ENCODE measurements around the gene ATP8B4.

ATP8B4 gene

DNA sequence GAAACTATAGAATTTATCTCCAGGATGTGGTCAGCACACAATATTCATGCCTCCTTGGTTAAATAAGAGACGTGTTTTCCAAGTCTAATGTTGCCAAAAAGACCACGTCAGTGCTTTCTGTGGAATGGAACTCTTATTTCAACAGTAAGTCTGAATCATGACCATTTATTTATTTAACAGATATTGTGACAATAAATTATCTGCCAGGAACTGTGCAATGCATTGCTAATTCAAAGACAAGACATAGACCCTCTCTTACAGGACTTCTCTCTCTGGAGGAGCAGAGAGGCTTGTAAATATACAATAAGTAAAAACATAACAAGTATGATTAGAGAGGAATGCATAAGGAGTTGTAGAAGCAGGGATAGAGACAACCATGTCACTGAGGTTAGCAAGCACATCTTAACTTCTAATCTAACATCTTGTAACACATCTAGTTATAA, 270.7 kb downstream of the ATP8B4 start:
- DNase-seq: no peak

DNA sequence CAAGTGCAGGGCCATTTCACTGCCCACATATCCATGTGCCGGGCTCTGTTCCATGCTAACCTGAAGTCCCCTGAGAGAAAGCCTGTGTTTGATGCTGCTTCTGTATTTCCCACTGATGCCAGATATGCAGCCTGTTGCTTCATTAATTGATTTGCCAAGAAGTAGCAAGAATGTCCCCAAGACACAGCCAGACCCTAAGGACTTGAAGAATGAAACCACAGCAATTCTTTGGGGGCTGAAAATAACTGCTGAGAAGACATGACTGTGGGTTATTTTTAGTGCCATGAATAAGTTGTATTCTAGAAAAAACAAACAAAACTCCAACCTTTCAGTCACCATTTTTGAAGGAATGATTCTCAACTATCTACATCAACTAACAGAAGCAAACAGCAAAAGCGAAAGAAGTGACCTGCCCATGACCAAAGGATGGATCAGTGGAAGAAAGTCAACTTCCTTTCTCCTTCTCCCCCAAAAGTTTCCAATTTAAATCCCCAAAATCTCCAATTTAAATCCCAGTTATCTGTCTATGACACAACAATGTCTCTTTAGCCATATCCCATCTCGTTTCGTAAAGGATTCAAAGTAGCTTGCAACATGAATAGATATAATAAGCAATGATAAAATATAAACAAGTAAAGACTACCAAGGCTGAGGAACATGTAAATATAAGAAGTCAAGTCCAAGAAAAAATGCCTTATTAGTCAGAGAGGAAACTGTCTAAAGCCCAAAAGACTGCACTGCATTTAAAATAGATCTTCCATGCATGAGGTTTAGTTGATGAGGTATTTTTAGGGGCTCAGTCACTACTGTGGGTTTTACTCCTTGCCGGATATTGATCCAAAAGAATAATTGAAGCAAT, 271.4 kb downstream of the ATP8B4 start:
- DNase-seq: no peak

DNA sequence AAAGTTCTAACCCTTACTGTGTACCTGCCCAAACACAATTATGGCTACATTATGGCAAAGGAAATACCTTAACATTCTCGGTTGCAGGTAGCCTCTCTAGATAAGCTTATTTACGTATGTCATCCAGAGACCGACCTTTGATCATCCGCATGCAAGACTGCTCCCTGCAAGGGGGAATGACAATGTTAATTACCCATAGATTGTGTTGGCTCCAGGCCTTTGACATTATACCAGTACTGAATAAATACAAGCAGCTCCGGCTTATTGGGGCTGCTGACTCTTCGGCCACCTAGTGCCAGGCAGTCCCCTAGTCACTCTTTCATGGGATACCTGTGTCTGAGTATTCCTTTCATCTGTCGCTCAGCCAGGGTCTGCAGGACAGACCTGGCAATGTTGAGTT, 274.6 kb downstream of the ATP8B4 start:
- DNase-seq: no peak

DNA sequence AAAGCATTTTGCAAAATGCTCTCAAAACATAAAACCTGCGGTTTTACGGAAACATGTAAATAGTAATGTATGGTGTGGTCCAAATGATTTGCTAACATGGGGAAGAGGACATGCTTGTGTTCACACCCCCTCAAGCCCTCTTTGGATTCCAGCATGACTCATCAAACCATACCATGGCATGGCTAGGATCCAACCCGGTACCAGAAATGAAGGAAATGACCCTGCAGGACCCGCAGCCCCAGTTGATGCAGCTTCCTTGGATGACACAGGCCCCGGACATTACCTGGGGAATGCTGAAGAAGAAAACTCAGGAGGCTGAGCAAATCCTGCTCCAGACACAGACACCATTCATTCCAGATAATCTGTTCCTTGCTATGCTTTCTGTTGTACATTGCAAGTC, 275.3 kb downstream of the ATP8B4 start:
- DNase-seq: no peak

DNA sequence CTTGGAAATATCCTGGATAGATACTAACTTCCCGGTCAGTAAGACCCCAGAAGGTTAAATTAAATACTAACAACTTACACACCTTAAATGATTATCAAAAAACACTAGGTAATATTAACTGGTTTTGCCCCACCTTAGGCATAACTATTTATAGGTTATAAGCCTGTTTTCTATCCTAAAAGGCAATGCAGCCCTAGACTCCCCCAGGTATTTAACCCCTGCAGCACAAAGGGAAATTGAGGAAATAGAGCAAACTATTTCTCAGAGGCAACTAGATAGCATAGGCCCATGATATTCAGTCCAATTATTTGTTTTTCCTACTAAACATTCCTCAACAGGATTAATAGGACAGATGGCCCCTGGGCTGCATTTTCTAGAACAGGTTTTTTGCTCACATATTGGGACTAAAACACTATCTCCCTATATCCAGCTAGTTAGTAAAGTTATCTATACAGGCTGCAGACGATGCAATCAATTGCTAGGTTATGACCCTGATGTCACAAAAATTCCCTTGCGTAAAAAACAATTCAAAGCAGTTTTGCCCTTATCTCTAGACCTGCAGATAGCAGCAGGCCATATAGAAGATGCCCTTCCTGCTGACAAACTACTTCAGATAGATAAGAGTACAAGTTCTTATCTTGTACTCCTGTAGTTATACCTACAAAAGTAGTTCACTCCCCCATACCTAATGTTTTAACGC, 276.9 kb downstream of the ATP8B4 start:
- no peak for DNase-seq

DNA sequence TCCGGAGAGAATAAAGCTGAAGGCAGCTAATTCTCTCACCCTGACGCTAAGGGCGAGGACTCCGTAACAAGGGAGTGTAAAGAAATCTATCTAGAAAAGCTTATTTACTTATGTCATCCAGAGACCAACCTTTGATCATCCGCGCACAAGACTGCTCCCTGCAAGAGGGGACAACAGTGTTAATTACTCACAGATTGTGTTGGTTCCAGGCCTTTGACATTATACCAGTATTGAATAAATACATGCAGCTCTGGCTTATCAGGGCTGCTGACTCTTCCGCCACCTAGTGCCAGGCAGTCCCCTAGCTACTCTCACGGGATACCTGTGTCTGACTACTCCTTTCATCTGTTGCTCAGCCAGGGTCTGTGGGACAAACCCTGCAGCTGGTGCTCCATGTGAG, 286.5 kb downstream of the ATP8B4 start:
- DNase-seq: no peak

DNA sequence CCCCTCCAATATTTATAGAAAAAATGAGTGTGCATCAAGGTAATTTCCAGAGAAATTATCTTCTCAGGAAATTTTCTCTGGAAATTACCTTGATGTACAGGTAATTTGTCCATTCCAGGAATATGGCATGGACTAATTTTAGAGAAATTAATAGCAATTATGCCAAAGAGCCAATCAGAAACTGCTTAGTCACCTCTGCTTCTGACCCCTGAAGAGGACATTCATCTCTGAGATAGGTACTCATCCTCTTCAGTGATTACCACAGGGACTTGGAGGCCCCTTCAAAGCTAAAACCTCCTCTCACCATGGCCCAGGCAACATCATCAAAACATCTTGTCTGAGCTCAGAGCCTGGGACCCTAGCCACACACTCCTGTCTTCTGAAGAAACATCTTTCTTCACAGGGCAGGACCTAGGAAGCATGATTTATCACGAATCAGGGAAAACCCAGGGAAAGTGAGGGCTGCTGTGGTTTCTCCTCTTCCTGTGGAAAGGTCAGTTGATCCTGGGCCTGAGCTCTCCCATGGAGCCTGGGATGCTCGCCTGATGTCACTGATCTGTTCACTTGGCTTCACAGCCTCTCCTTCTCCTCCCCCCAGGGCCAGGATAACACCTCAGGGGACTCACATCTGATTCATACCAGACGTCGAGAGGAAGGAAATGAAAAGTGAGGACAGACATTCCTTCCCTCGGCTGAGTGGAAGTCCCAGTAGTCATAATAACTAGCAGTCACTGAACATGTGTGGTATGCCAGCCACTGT, 287.6 kb downstream of the ATP8B4 start:
- DNase-seq: no peak

DNA sequence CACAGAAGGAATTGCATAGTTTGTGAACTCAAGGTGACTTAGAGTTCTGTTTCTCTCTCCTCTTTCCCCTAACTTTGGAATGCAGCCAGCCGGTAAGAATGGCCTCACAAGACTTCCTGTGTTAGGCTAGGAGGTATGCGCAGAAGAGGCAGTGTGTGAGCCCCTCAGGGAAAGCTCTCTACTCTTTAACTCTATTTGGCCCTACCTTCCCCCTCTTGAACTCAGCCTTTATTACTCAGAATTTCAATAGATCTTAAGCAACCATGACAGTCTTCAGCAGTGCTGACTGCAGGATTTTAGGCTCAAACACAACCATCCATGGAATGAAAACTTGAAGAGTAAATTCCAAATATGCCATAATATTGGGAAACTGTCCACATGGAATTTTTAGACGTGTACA, 288.6 kb downstream of the ATP8B4 start:
- no peak for DNase-seq

DNA sequence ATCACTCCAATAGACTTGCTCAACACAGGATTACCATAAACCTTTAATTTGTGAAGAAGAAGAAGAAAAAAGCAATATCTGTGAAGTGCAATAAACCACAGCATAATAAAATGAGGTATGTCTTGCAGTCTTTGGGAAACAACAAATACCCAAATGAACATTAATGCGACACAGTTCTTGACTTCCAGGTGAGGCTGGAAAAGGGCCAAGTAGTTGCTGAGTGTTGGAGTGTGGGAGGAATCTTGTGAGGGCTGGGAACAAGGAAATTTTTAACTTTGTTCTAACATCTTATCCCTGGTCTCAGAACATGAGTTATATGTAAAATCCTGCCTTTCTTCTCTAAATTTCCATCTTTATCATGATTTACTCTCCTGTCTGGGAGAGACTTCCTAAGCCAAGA, 291.7 kb downstream of the ATP8B4 start:
- no peak for DNase-seq

DNA sequence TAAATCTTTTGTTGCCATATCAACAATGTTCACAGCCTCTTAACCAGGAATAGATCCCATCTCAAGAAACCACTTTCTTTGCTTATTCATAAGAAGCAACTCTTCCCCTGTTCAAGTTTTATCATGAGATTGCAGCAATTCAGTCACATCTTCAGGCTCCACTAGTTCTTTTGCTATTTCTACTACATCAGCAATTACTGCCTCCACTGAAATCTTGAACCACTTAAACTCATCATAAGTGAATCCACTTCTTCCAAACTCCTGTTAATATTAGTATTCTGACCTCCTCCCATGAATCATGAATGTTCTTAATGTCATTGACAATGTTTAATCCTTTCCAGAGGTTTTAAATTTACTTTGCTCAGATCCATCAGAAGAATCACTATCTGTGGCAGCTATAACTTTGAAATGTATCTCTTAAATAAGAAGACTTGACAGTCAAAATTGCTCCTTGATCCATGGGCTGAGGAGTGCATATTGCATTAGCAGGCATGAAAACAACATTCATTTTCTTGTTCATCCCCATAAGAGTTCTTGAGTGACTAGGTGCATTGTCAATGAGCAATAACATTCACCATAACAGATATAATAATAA, 292.3 kb downstream of the ATP8B4 start:
- DNase-seq: no peak

DNA sequence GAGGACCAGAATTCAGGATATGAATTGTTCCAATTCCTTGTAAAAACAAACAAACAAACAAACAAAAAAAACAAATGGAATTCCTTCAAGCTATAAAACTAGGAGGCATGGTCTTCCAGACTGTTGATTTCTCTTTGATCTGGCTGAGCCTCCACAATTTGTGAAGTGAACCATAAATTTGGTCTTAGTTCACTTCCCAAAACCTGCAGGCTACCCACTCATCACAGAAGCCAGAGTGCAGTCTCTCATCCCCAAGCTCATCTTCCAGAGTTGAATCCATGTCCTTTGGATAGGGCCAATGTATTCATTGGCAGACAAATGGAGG, 294.3 kb downstream of the ATP8B4 start:
- no peak for DNase-seq

DNA sequence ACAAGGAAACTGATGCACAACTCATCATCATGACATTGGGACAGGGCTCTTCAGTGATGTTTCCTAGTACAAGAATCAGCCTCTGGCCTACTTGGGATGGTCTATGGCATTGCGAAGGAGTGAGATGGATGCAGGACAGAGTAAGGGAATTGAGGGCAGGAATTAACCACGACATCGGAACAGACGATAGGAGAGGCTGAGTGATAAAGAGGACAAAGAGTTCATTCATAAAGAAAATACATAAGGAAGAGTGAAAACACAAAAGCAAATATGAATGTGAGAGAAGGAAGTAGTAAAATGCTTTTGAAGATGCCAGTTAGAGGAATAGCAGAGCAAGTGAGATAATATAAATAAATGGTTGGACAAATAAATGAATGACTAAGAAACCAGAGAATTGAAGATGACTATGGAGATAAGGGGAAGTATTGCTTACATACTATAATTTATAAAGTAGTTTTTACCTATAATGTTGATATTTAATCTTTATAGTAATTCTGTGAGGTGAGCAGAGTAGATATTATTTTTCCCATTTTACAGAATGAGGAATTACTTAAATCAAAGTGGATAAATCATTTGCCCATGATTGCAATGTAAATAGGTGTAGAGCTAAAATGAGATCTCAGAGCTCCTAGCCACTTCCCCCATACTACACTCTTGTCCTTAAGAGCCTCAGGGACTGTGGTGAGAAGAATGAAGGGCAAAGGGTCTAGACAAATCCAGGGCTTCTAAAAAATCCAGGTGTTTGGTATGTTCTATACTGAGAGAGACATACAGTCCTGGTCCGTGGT, 294.9 kb downstream of the ATP8B4 start:
- no peak for DNase-seq

DNA sequence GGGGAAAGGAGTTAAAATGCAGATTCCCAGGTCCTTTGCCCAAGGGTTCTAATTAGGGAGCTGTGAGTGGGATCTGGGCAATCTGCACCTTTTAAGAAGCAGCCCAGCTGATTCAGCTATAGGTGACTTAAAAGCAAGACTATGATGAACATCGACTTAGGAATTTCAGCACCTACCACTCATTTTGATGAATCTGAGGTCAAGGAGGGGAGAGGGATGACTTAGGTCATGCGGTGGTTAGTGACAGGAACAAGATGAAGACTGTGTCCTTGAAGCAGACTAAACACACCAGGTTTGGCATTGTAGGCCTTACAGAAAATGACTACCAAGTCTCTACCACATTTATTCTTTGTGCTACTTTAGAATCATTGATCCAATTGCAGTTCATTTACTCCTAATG, 301.9 kb downstream of the ATP8B4 start:
- no peak for DNase-seq

DNA sequence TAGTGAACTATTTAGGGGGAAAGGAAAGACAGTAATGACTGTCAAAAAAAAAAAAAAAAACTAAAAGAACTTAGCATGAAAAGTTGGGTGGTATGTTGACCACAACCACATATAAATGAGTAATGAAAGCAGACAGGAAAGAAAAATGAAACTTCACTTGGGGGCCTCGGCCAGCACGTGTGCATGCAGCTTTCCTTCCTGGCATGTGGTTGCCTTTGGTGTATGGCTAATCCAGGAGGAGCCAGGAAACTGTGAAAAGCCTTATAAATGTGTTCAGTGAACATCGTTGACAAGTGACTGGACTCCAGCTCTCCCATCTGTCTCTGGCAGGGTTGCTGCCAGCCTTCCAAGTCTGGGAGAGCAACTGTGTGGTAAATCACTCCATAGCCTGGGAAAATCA, 303.1 kb downstream of the ATP8B4 start:
- DNase-seq: no peak

DNA sequence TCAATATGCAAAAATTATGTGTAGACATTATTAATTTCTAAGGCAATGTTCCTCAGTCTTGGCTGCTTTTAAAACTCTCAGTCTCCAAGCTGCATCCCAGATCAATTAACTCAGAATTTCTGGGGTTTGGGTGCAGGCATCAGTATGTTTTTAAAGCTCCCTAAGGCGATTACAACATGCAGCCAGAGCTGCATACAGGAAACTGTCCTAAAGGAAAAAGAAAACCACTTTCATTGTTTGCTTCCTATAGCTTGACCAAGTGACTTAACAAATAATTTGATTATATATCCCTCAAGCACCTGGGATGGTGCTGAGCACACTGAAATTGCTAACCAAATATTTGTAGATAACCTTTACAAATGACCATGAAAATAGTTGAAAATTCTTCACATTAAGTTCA, 303.5 kb downstream of the ATP8B4 start:
- no peak for DNase-seq

DNA sequence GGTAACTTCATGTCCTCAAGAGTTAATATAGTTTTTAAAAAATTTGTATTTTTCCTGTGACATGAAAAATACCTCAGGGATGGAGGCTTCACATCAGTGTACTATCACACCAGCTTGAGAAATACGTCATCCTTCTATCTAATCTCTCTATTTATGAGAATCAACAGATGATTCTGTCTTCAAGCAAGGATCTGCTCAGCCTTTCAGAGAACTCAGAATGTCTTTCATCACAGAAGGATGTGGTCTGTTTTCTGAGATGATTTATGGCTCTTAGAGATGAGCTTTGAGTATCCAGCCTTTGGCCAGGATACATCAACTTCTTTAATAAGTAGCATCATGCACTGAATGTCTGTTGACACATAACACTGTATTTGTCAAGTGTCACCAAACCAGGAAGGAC, 304.3 kb downstream of the ATP8B4 start:
- DNase-seq: no peak

DNA sequence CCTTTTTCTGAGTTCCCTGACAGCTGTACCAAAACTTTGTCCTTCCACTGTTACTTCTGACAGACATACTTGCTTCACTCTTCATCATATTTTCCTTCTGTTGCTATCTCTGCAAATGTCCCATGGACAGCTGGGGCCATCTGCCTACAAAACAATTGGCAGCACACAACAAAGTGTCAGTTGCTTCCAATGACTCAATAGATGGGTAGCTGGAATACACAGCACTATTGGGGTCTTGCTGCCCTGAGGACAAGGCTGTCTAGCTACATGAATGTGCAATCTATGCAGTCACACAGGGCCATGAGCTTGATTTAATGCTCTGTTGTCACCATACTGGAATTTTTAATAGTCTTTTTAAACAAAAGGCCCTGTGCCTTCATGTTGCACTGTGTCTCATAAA, 305.4 kb downstream of the ATP8B4 start:
- no peak for DNase-seq

DNA sequence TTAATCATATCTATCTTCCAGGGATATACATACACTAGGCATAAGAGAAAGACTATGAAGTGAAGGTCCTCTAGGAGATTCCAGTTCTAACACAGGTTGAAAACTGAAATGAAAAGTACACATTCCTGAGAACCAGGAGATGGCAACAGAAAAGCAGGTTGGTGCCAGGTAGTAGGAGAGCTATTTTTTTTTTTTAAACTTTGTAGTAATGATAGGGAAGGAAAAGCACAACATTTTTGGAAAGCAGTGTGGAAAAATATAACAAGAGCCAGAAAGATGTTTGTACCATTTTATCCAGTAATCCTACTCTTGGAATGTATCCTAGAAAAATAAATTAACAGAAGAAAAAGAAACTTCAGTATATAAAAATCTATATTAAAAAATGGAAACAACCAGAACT, 308.3 kb downstream of the ATP8B4 start:
- DNase-seq: no peak

DNA sequence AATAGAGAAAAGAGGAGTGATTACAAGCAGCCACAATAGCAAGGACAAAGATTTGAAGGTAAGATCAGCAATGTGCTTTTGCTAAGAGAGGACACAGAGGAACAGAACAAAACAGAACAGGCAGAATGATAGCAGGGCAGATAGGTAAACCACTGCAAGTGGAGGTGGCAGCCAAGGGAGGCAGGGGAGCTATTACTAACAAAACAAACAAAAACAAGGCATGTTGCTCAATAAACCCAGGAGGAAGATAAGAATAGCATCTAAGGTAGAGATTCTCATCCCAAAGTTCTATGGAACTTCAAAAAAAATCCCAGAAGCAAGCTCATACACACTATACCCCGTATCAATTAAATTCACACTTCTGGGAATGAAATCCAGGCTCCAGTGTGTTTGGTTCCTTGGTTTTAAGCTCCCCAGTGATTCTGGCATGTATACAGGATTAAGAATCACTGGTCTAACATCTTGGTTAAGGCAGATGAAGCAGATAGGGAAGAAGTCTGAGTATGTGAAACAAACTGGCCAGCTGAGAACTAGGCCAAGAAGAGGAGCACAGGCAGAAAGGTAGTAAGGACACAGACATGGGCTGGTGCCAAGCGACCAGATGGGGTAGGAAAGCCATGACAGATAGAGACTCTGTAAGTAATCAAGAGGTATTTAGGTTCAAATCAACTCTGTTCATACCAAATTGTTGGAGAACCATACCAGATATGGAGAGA, 309.0 kb downstream of the ATP8B4 start:
- no peak for DNase-seq

DNA sequence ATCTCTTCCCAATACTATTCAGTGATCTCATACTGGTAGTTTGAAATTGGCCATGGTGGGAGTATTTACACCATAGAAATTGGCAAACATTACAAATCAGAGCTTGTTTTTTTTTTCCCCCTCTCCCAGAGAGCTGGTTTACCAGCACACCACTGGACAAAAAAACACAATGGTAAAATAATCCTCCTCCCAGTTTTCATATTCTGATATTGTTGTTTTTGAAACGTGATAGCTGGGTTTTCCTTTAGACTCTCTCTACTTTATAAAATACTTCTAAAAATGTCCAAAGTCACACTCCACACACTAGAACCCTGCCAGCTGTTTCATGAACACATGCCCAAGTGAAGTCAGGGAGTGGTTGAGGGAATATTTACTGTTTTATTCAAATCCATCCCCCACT, 310.7 kb downstream of the ATP8B4 start:
- no peak for DNase-seq

Data from activated effector memory CD4-positive, alpha-beta T cell treated with anti-CD3 and anti-CD28 coated beads, Interleukin-2, amount 50 U/mL, for 16 hours (primary cell).